Measurements from ENCODE around the gene NHLRC1. TPM values are rescaled to one million over a fixed set of nuclear protein-coding genes. Genes with fewer than 3 reads are reported as not detected.

NHLRC1 gene
- total and polyA plus RNA-seq, 10 of the 15 experiments (the other 5 are each of a cell fraction or from before 2014, with no cell fraction given) = 0.04 to 0.22 (median 0.12) TPM; not detected in 2

DNA sequence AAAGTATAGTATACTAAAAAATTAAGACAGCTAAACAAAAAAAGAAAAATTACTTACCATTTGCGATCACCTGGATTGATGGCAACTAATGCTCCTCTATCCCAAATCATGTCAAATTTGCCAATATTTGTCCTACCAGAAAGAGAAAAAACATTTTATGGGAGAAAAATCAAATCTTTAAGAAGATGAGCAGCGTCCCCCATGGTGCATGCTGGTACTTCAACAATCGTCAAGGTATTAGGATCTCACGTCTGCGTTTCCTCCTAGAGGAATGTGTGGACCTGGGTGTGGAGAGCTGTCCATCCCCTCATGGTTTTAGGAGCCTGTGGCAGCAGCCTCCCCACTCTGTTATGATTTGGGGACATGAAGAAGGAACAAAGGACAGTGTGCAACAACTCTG, 16.4 kb upstream of the NHLRC1 start:
- Histone ChIP-seq H3K4me2 (ENCODE audit: control insufficient read depth, insufficient read depth) (no peak overlapping the region), H4K20me1 (ENCODE audit: control insufficient read depth, insufficient read depth) (no peaks in the 10 kb centered on the region), H3K79me2 (ENCODE audit: control insufficient read depth, insufficient read depth, low read length) (no peaks in the 10 kb centered on the region), H3K27me3 (replicated peaks in 1 of 2; ENCODE audit: control insufficient read depth in 2 of 2, insufficient read depth in 2 of 2, low read length in 1 of 2) (no peaks in the 10 kb centered on the region), H2AFZ (ENCODE audit: control insufficient read depth, low read depth, low read length) (no peak overlapping the region), H3K27ac (ENCODE audit: control insufficient read depth, insufficient read depth) (no peak overlapping the region), H3K9ac (ENCODE audit: control insufficient read depth, insufficient read depth, low read length) (no peak overlapping the region), H3K36me3 (ENCODE audit: control insufficient read depth in 2 of 2, insufficient read depth in 2 of 2, low read length in 1 of 2) (peaks cover 0 to 5% of the 10 kb centered on the region in 2 experiments; a peak in 2 of 4 replicates), H3K9me3 (replicated peaks; ENCODE audit: control insufficient read depth, insufficient read depth, low read length) (no peaks in the 10 kb centered on the region), H3K4me3 (no peak overlapping the region), H3K4me1 (ENCODE audit: control insufficient read depth, insufficient read depth, low read length) (no peaks in the 10 kb centered on the region)
- CTCF ChIA-PET = interaction anchor here (1.0 kb wide), 1 partner anchor 164 kb away, joined by 3 read pairs; no protein-coding TSS in a partner anchor
- no TSS peak for BruUV-seq (replicated peaks)
- POLR2A ChIA-PET = no interaction called here
- TF ChIP-seq NR2C1 (IDR thresholded peaks at IDR 0.05) (no peak), KDM1A (IDR thresholded peaks at IDR 0.05; ENCODE audit: borderline replicate concordance) (no peak), EZH2 (IDR thresholded peaks at IDR 0.05; ENCODE audit: borderline replicate concordance, control insufficient read depth, low read depth, low read length) (no peak), GABPA (IDR thresholded peaks at IDR 0.05; ENCODE audit: low read depth) (no peak), EED (IDR thresholded peaks at IDR 0.05; ENCODE audit: low read depth) (no peak), FOXK2 (IDR thresholded peaks at IDR 0.05) (no peak)
- TF ChIP-seq, protein P1, sequence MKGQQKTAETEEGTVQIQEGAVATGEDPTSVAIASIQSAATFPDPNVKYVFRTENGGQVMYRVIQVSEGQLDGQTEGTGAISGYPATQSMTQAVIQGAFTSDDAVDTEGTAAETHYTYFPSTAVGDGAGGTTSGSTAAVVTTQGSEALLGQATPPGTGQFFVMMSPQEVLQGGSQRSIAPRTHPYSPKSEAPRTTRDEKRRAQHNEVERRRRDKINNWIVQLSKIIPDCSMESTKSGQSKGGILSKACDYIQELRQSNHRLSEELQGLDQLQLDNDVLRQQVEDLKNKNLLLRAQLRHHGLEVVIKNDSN (IDR thresholded peaks at IDR 0.05; ENCODE audit: borderline replicate concordance, extremely low read length, insufficient read depth, low read depth, low read length) = no peak
- TF ChIP-seq, protein P2, sequence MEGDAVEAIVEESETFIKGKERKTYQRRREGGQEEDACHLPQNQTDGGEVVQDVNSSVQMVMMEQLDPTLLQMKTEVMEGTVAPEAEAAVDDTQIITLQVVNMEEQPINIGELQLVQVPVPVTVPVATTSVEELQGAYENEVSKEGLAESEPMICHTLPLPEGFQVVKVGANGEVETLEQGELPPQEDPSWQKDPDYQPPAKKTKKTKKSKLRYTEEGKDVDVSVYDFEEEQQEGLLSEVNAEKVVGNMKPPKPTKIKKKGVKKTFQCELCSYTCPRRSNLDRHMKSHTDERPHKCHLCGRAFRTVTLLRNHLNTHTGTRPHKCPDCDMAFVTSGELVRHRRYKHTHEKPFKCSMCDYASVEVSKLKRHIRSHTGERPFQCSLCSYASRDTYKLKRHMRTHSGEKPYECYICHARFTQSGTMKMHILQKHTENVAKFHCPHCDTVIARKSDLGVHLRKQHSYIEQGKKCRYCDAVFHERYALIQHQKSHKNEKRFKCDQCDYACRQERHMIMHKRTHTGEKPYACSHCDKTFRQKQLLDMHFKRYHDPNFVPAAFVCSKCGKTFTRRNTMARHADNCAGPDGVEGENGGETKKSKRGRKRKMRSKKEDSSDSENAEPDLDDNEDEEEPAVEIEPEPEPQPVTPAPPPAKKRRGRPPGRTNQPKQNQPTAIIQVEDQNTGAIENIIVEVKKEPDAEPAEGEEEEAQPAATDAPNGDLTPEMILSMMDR (IDR thresholded peaks at IDR 0.05 in 2 of 3, conservative IDR thresholded peaks at IDR 0.05 in 1 of 3; ENCODE audit: control insufficient read depth in 2 of 3, extremely low read depth in 1 of 3, insufficient read depth in 1 of 3, low read depth in 3 of 3, low read length in 3 of 3) = 0 out of 6 replicates have a peak, but pooled peaks of 1 of the 3 experiments have one; percentile 7
- 93% methylated on average over 5 of the region's 5 CpGs for whole genome bisulfite sequencing (ENCODE audit: insufficient coverage, insufficient replicate concordance, low lambda C conversion rate, missing lambda C conversion rate)
- SMC1A ChIA-PET (ENCODE audit: uncharacterized antibody, unreplicated experiment) = interaction anchor here (1.4 kb wide), 1 partner anchor 11 kb away, joined by 4 read pairs; no protein-coding TSS in a partner anchor
- ATAC-seq (no peak), DNase-seq (ENCODE audit: low read depth, low spot score) (no peak), FAIRE-seq (no peak)
- intact Hi-C loops (cut with micrococcal nuclease; ENCODE audit: unreplicated experiment) (no loop called here), in situ Hi-C loops (cut with MboI) (no loop called here)
- RAD21 ChIA-PET (ENCODE audit: unreplicated experiment) = no interaction called here

All from GM12878 (cell line).